ENCODE results near the gene DVL3.
"Not testable (repeated sequence)": the region's sequence is repeated elsewhere in the genome, so short reads cannot be mapped to it uniquely, and the experiment has no call there.

DVL3 gene

DNA sequence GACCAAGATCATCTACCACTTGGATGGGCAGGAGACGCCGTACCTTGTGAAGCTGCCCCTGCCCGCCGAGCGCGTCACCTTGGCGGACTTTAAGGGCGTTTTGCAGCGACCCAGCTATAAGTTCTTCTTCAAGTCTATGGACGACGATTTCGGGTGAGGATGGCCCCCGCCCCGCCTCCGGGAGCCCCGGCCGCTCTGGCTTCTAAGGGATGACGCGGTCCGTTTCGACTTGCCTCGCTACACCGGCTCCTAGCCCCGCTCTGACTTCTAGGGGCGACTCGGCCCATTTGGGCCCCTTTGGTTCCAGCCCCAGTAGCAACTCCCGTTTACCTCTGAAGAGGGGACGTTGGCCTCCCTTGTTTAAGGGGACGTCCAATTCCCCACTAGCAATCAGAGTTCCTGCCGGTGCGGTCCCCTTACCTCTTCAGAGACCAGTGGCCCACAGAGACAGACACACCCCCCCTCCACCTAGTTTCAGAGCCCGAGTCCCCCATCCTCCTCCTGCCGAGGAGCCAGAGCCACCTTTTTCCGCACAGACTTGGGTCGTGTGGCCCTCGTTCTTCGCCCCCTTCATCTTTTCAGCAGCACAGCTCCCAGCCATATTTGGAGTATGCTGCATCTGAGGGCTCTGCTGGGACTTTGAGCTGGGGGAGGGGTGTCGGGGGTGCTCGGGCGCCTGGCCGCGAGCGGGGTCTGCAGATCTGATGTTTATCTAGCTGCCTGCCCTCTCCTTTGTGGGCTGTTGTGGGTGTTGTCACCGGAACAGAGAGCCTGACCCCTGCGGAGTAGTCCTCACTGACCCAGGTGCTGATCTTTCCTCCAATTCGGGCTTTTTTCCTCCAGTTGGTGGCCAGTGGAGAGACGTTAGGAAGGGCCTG is 706 bp downstream of the DVL3 start:
- DNase-seq, result no peak

DNA sequence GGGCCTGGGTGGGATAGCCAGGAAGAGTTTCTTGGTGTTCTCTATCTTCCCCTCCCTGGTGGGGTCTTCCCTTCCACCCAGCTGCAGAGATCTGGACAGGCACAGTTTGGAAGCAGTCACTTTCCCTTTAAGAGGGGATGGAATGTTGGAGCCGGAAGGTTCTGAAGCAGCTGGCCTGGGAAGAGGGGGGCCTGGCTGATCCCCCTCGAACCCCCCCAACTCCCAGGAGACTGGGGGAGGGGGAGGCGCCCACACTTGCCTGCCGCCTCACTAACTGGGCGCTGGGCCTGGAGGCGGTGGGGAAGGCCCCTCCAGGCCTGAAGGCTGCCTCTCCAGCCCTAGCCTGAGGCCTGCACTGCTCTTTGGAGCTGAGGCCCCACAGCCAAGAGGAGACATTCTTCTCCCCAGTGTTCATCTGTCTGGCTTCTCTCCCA is 1.4 kb downstream of the DVL3 start:
- no peak for DNase-seq

DNA sequence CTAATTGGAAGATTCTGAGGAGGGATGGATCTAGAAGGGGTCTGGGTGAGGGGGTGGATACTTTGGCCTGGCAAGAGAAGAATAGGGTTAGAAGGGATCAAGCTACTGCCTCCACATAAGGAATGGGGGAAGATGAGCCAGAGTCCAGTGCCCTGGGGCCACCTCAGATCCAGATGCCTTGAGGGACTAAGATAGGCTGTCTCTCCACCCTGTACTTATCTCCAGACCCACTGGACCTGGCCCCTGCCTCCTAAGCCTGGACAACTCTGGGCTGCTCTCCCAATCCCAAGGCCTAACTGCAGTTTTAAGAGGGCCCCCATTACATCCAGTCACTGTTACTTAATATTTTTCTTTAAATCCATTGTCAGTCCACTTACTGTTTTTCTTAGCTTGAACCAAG is 2.0 kb downstream of the DVL3 start:
- no peak for DNase-seq

DNA sequence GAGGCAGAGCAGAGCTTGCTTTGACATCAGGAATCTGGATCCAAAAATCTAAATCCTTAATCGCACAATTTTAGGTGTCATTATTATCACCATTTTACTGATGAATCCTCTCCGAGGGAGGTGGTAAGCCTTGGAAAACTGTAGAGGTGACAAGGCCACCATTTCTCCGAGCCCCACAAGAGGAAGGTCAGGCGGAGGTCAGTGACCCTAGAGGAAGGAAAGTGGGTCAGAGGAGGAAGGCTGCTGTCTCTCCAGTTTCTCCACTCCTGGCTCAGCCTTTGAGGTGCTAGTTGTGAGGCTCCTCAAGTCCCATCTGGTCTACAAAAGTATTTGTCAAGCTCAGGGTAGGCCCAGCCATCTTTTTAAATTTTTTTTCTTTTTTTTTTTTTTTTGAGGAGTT is 3.2 kb downstream of the DVL3 start:
- DNase-seq, result peak; percentile 45 to 58

DNA sequence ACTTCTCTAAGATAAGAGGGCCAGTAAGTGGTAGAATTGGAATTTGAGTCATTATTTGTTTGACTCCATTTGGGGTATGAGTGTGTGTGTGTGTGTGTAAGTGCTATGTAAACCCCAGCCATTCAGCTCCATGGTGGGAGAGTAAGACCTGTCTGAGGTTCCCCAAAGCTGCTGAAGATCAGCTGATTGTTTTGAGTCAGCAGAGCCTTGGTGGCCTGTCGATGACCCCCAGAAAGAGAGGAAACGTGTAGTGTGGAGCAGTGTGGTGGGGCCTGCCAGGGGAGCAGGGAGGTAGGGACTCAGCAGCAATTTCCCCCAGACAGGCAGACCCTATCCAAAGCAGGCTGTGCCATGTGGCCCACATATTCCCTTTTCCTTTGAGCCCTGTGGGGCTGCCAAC is 5.3 kb downstream of the DVL3 start:
- DNase-seq, result peak; percentile 65 to 78

DNA sequence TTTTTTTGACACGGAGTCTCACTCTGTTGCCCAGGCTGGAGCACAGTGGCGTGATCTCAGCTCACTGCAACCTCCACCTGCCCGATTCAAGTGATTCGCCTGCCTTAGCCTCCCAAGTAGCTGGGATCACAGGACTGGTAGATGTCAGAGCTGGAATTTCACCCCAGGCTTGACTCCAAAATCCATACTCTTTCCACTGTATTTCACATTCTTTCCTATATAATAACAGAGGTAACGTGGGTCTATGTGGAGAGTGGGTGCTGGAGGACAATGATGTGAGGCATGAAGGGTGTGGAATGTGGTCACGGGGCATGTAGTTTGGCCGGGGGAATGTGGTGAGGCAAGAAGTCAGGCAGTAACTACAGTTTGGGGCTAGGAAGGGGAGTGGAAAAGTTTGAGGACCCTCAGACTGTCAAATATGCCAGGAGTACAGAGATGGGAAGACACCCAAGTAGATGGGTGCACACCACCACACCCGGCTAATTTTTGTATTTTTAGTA is 7.4 kb downstream of the DVL3 start:
- DNase-seq, result not testable (repeated sequence)

DNA sequence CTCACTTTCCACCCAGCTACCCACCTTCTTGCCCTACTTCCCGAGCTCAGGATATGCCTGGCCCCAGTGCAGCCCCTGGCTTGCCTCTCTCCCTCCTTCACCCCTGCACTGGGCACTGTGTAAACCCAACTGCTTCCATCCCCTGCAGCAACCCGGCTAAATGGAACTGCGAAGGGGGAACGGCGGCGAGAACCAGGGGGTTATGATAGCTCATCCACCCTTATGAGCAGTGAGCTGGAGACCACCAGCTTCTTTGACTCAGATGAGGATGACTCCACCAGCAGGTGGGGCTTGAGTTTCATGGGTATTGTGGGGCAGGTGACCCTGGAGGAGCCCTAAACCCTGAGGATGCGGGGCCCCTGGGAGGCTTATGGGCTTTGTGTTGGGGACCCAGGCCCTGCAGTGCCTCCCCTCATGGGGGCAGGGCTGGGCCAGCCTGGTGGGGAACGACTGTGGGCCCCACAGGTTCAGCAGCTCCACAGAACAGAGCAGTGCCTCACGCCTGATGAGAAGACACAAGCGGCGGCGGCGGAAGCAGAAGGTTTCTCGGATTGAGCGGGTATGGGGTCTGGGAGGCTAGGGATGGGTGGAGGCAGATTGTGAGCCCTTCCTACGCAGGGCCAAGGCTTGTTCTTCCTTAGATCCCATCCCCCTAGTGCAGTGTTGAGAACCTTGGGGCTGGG is 9.6 kb downstream of the DVL3 start:
- DNase-seq, result no peak

DNA sequence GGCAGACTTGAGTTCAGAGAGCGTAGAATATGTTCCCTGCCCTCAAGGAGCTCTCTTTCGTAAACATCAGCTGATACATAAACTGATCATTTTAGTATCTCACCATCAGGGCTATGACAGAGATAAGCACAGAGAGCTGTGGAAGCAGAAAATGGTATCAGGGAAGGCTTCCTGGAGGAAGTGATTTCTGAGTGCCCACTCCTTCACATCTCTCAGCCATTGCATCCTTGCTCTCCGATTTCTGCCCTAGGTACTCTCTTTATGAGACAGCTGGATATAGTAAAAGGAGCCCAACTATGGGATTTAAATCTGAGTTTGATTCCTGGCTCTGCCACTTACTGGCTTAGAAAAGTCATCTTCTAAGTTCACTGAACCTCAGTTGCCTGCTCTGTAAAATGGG is 10.4 kb downstream of the DVL3 start:
- no peak for DNase-seq

DNA sequence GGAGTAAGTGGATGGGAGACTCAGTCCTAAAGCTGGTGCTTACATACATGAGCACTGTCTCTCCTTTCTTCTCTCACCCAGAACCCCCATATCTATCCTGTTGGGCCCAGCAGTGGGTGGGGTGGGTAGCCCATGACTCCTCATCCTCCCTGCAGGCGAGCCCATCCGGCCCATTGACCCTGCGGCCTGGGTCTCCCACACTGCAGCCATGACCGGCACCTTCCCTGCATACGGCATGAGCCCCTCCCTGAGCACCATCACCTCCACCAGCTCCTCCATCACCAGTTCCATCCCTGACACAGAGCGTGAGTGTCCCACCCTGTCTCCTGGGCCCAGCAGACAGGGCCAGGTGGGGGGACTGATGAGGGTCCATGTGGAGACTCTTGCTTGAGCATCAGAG is 11.5 kb downstream of the DVL3 start:
- DNase-seq, result no peak

DNA sequence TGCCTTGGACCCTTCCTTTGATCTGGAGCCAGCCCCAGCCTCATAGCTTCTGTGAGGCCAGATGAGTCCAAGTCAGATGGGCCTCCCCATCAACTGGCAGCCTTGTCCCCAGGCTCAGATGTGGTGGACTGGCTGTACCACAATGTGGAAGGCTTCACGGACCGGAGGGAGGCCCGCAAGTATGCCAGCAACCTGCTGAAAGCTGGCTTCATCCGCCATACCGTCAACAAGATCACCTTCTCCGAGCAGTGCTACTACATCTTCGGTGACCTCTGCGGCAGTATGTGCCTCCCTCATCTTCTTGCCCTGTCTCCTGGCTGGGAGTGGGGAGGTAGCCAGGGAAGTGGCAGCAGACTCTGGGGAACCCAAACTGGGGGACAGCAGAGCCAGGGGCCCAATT is 12.6 kb downstream of the DVL3 start:
- no peak for DNase-seq

DNA sequence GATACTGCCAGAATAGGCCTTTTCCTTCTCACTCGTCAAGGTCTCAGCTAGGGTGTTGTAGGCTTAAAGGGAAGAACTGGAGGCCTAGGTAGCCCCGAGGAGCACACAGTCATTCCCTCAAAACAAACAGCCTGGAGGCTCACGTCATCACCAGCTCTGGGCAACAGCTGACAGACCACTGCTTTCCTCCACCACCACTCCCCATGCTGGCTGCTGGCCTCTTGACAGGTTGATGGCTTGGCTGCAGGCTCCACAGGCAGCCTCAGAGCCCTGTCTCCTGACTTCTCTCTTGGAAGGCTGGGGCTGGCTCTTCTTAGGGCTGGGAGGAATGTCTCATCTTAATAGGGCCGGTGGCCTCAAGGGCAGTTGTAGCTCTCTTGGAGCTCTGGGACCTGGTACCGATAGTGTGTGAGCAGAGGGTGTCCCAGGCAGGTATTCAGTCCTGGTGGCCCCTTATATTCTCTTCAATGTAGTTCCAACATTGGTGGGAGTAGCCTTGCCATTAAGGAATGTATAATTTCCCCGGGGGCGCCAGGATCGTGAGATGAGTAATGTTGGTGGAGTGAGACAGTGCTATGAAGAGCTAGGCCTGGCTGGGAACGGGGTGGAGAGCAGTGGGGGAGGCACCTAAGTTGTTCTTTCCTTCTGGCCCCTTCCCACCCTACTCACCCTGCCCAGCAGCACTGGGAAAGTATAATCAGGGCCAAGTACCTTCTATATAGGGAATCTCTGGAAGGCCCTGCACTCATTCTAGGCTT is 13.4 kb downstream of the DVL3 start:
- DNase-seq, result no peak

DNA sequence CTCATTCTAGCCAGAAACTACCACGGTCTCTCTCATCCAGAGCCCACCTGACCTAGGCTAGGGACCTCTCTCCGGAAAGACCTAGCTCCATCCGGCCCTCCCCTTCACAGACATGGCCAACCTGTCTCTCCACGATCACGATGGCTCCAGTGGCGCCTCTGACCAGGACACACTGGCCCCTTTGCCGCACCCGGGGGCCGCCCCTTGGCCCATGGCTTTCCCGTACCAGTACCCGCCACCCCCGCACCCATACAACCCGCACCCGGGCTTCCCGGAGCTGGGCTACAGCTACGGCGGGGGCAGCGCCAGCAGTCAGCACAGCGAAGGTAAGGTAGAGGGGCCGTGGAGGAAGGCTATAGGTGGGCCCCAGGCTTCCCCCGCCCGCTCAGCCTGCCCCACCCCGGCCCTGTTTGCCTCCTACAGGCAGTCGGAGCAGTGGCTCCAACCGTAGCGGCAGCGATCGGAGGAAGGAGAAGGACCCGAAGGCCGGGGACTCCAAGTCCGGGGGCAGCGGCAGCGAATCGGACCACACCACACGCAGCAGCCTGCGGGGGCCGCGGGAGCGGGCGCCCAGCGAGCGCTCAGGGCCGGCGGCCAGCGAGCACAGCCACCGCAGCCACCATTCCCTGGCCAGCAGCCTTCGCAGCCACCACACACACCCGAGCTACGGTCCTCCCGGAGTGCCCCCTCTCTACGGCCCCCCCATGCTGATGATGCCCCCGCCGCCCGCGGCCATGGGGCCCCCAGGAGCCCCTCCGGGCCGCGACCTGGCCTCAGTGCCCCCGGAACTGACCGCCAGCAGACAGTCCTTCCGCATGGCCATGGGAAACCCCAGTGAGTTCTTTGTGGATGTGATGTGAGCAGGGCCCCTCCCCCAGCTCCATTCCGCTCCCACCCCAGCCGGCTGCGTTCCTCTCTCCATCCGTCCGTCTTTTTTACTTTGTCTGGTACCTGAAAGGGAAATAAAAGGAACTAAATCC is 15.0 kb downstream of the DVL3 start:
- no peak for DNase-seq

DNA sequence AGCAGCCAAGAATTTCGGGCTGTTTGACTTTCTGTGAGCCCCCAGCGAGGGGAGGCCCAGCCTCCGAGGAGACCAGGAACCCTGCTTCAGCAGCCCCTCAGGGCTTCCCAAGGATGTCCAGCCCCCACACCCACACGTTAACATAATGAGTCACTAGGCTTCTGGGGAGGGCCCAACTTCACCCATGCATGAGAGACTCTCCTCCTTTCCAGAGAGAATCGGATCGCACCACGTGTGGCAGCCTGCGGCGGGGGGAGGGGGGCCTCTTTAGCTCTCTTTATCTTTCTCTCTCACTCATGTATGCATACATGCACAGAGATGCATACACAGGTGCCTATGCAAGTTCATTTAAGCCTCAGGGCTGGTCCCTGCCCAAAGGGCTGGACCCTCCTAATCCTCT is 16.4 kb downstream of the DVL3 start:
- no peak for DNase-seq

DNA sequence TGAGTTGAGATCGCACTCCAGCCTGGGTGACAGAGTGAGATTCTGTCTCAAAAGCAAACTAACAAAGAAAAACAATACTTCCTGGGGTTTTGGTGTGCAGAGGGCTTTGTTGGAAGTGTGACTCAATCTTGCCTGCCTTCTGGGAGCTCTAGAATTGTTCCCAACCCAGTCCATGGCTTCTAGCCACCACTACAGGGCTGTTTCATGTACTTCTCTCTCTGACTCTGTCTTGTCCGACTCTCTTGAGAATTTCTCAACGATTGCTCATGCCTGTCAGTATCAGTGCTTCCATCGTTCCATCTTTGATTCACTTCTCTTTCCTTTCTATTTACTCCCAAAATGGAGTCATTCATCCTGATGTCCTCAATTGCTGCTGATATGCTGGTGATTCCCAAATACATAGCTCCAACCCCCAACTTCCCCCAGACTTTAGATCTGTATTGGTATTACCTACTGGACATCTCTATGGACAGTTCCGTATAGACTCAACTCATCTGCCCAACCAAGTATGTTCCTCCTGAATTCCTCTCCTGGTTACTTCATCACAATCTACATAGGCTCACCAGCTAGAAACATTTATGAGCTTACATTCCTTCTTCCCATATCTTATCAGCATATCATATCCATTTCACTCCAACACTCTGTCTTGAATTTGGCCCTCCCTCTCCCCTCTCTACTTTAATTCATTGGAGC is 17.6 kb downstream of the DVL3 start:
- no peak for DNase-seq

DNA sequence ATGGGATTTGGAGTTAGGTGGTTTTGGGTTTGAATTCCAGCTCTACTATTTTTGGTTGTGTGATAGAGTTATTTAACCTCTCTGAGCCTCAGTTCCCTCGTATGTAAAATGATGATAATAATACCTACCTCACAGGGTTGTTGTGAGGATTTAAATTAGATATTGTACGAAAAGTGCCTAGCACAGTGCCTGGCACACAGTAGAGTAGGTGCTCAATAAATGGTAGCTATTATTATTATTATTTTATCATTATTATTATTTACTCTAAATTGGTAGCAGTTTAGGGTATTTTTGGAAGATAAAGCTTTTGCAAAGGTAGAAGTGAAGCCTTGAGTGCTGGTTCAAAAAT is 18.2 kb downstream of the DVL3 start:
- DNase-seq, result no peak

DNA sequence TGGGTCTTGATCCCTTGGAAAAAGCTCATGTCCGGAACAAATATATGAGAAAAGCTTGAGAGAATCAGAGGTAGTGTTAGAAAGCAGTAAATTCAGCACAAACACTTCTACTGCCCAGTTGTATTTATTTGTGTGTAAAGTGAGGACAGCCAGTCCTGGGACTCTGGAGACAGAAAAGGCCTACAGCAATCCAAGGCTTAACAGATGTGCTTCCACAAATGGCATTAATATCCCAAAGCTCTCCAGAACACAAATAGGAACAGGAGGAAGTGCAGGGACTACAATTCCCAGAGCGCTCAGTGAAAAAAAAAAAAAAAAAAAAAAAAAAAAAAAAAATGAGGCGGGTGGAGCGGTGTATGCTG is 19.1 kb downstream of the DVL3 start:
- DNase-seq, result no peak

DNA sequence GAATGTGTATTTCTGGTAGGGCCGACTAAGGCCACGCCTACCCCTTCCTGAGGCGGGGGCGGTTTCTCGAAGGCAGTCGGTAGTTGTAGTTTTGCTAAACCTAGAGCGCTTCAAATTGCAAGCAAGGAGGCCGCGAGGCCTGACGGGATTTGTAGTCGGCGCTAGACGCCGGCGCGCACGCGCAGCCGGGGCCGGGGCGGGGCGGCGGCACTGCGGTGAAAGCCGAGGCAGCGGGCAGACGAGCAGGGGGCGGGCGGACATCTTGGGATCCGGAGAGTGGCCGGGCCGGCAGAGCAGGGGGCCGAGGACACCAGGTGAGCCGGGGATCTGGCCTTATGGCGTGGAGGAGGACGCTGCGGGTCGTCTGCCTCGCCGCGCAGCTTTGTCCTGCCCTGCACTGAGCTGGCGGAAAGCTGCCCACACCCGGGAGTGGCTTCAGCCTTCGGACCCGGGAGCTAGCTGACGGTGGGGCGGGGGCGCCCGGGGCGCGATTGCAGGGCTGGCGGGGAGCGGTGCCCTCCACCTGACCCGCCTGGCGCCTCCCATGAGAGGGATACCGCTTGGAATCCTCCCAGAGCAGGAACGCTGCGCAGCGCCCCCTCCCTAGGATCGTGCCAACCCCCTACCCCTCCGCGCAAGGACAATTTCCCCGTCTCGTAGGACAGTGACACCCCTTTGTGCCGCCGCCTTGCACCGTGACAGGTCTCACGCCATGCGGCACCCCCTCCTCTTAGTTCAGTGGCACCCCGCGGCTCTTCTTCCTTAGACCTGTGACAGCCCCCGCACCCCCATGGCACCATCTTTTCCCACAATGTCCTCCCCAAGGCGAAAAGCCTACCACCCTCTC is 19.7 kb downstream of the DVL3 start, which contains the start of gene AP2M1:
Gene AP2M1, plus strand, starts transcription at position 210 of the 847 bp plus-strand sequence. CDS start 2,139 bp downstream, outside the sequence.
- DNase-seq, result peak; percentile 99 to 100

DNA sequence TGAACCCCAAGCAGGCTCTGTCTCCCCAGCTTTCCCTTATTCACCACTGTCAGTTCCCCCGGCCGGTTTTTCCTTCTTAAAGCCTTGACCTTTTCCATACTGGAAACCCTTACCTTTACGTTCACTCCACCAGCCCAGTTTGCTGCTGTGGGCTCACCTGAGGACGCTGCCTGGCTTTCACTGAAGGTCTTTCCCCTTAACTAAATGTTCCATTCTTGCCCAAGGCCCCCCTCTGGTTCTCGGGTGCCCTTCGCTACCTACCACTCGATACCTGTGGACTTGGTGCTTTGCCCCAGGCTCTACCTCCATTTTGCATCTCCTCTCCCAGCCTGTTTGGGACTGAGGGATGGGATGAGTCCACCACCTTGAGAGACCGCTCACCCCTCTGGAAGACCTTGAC is 20.3 kb downstream of the DVL3 start:
- DNase-seq, result no peak

DNA sequence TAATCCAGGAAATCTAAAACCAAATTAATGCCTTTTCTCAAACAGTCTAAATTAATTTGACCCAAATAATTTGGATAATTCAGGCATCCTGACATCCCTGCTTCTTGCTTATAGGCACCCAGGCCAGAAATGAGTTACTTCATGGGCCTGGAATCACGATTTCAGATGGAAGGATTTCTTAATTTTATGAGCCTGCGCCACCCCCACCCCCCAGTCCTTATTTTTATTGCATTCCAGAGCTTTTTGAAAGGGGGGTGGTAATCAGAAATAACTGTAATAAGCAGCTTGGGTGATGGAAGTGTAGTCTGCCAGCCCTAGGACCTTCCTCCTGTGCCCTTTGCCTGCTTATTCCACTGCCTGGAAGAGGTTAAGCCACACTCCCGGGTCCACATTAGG is 20.8 kb downstream of the DVL3 start:
- DNase-seq, result no peak

All from inflammatory macrophage (primary cell).